ENCODE results near the gene YOD1.
A peak's percentile ranks its signal among the peaks of the same experiment; 100 is the strongest.

The YOD1 gene

DNA sequence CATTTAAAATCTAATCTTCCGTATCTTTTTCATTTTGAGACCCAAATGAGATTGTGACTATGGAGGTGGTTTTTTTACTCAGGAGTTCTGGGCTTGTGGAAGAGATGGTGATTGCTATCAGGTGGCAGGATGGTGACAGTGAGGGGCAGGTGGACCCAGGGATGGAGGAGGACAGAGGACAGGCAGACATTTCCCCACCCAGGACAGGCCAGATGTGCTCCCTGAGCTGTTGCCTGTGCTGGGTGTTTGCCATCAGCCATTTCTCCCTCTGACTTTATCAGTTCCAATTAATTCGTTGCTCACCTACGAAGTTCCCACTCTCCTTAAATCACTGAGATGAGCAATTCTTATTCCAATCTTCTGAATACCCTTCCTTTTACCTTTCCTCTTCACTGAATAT lies 44.9 kb downstream of the YOD1 start:
- no peaks in the 10 kb centered on the region for H3K9me2 ChIP-seq (ENCODE audit: low read depth, low read length)
- no peaks in the 10 kb centered on the region for H4K20me1 ChIP-seq (ENCODE audit: insufficient read depth, low read length)
- TF ChIP-seq, protein P1, sequence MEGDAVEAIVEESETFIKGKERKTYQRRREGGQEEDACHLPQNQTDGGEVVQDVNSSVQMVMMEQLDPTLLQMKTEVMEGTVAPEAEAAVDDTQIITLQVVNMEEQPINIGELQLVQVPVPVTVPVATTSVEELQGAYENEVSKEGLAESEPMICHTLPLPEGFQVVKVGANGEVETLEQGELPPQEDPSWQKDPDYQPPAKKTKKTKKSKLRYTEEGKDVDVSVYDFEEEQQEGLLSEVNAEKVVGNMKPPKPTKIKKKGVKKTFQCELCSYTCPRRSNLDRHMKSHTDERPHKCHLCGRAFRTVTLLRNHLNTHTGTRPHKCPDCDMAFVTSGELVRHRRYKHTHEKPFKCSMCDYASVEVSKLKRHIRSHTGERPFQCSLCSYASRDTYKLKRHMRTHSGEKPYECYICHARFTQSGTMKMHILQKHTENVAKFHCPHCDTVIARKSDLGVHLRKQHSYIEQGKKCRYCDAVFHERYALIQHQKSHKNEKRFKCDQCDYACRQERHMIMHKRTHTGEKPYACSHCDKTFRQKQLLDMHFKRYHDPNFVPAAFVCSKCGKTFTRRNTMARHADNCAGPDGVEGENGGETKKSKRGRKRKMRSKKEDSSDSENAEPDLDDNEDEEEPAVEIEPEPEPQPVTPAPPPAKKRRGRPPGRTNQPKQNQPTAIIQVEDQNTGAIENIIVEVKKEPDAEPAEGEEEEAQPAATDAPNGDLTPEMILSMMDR (IDR thresholded peaks at IDR 0.05; ENCODE audit: low read length) = no peak
- no peak for TF ChIP-seq EZH2 (IDR thresholded peaks at IDR 0.05; ENCODE audit: borderline replicate concordance, low read length)
- H3F3A ChIP-seq (ENCODE audit: insufficient read depth, low read length) = no peaks in the 10 kb centered on the region
- no peak overlapping the region for H3K4me3 ChIP-seq (ENCODE audit: low read depth, low read length, poor library complexity, severe bottlenecking)
- no peak overlapping the region for H3K27ac ChIP-seq (ENCODE audit: low read depth, low read length, poor library complexity, severe bottlenecking)
- H3K4me2 ChIP-seq (ENCODE audit: low read length) = no peak overlapping the region
- H3K79me2 ChIP-seq (ENCODE audit: insufficient read depth, low read length) = no peaks in the 10 kb centered on the region
- H3K36me3 ChIP-seq (ENCODE audit: insufficient read depth, low read length) = no peaks in the 10 kb centered on the region
- no peaks in the 10 kb centered on the region for H3K9me3 ChIP-seq (ENCODE audit: low read length)
- H3K27me3 ChIP-seq (ENCODE audit: insufficient read depth, low read length) = no peaks in the 10 kb centered on the region; the same call in 1 of the 2 replicates
- no peak overlapping the region for H3K9ac ChIP-seq (ENCODE audit: low read length)
- no peak overlapping the region for H2AFZ ChIP-seq (ENCODE audit: low read length)
- H3K4me1 ChIP-seq (ENCODE audit: insufficient read depth, low read length, severe bottlenecking) = no peaks in the 10 kb centered on the region

DNA sequence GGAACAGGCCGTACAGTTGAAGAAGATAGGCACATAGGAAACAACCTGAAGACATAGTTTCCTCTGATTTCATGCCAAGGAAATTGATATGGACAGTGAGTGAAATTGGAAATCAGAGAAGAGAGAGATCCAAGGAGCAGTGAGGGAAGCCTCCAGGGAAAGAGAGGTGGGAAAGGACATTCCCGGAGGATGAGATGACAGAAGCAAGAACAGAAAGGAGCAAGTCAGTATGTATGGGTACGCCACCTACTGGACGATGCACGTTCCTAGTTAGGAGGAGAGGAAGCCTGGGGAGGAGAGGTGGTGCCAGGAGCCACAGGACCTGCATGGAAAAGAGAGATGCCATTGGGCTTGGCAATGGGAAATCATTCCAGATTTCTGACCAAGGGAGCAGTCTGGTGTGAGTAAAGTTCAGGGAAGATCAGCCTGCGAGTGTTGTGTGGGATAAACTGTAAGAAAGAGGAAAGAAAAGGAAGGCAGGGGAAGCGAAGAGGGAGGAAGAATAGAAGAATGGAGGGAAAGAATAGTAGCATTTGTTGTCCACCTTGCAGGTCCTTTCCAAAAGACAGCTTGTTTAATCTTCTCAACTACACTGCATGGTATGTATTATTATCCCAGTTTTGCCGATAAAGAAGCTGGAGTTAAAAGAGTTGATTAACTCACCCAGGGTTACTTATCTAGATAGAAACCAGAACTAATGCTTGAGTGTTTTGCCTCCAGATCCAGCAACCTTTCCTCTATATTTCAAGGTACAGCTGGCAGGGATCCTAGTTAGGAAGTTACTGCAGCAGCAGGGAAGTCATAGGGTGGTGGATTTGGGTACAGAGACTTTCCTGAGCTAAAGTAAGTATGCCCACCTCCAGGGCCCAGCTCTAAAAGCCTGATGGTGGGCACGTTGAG lies 45.8 kb downstream of the YOD1 start:
- H3K4me2 ChIP-seq (ENCODE audit: low read length) = no peak overlapping the region
- no peaks in the 10 kb centered on the region for H3K9me2 ChIP-seq (ENCODE audit: low read depth, low read length)

DNA sequence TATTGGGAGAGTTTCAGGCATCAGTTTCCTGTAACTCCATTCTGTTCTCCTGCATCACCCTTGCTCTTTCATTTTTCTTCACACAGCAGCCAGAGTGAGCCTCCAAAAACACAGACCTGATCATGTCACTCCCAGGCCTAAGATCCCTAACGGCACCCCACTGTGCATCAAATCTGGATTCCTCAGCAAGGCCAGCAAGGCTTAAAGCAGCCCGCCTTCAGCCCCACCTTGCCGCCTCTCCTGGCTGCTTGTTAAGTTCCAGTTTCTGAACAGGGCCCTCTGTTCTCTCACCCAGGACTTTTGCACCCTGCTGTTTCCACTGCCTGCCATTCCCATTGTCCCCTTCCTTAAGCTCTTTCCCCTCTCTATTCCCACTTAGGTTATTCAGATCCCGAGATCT lies 47.8 kb downstream of the YOD1 start:
- Histone ChIP-seq H3K4me1 (ENCODE audit: insufficient read depth, low read length, severe bottlenecking) (no peaks in the 10 kb centered on the region), H3K9me3 (ENCODE audit: low read length) (no peaks in the 10 kb centered on the region), H3K79me2 (ENCODE audit: insufficient read depth, low read length) (no peaks in the 10 kb centered on the region), H3K4me3 (ENCODE audit: low read depth, low read length, poor library complexity, severe bottlenecking) (no peak overlapping the region), H3K27me3 (ENCODE audit: insufficient read depth, low read length) (no peaks in the 10 kb centered on the region; the same call in 1 of the 2 replicates), H3K9me2 (ENCODE audit: low read depth, low read length) (no peaks in the 10 kb centered on the region), H3K9ac (ENCODE audit: low read length) (no peak overlapping the region), H3K4me2 (ENCODE audit: low read length) (no peak overlapping the region), H4K20me1 (ENCODE audit: insufficient read depth, low read length) (no peaks in the 10 kb centered on the region), H3K36me3 (ENCODE audit: insufficient read depth, low read length) (no peaks in the 10 kb centered on the region), H3F3A (ENCODE audit: insufficient read depth, low read length) (no peaks in the 10 kb centered on the region), H2AFZ (ENCODE audit: low read length) (no peak overlapping the region), H3K27ac (ENCODE audit: low read depth, low read length, poor library complexity, severe bottlenecking) (no peak overlapping the region)
- no peak for TF ChIP-seq EZH2 (IDR thresholded peaks at IDR 0.05; ENCODE audit: borderline replicate concordance, low read length)
- TF ChIP-seq, protein P1 (IDR thresholded peaks at IDR 0.05; ENCODE audit: low read length) = no peak

More for the DNA sequence above, 45.8 kb downstream of the YOD1 start:
- Histone ChIP-seq H3K9me3 (ENCODE audit: low read length) (no peaks in the 10 kb centered on the region), H2AFZ (ENCODE audit: low read length) (no peak overlapping the region), H3K27me3 (ENCODE audit: insufficient read depth, low read length) (no peaks in the 10 kb centered on the region; the same call in 1 of the 2 replicates), H3K36me3 (ENCODE audit: insufficient read depth, low read length) (no peaks in the 10 kb centered on the region), H3K79me2 (ENCODE audit: insufficient read depth, low read length) (no peaks in the 10 kb centered on the region), H3K4me3 (ENCODE audit: low read depth, low read length, poor library complexity, severe bottlenecking) (no peak overlapping the region), H3F3A (ENCODE audit: insufficient read depth, low read length) (no peaks in the 10 kb centered on the region), H3K4me1 (ENCODE audit: insufficient read depth, low read length, severe bottlenecking) (no peaks in the 10 kb centered on the region), H3K9ac (ENCODE audit: low read length) (no peak overlapping the region), H4K20me1 (ENCODE audit: insufficient read depth, low read length) (no peaks in the 10 kb centered on the region), H3K27ac (ENCODE audit: low read depth, low read length, poor library complexity, severe bottlenecking) (no peak overlapping the region)
- TF ChIP-seq, protein P1 (IDR thresholded peaks at IDR 0.05; ENCODE audit: low read length) = peak; percentile 79
- no peak for TF ChIP-seq EZH2 (IDR thresholded peaks at IDR 0.05; ENCODE audit: borderline replicate concordance, low read length)
